HCEC 1CT (cell line): ENCODE measurements around the gene ZNF280D.
A peak's percentile ranks its signal among the peaks of the same experiment; 100 is the strongest.

Source experiments
- DNase-seq: peaks from one replicate; pipeline ENCODE4 v3.0.0-alpha.2; 2017

ZNF280D gene

GRCh38 chr15:56619887-56620286, 113.4 kb downstream of the ZNF280D start:
- DNase-seq, result no peak

GRCh38 chr15:56617628-56618027, 115.7 kb downstream of the ZNF280D start:
- DNase-seq, result no peak

GRCh38 chr15:56616551-56616950, 116.8 kb downstream of the ZNF280D start:
- DNase-seq, result no peak

- no peak for DNase-seq
Observed at GRCh38 chr15:56613811-56614210, 119.5 kb downstream of the ZNF280D start.

GRCh38 chr15:56608993-56609392, 124.3 kb downstream of the ZNF280D start:
- no peak for DNase-seq

- DNase-seq, result no peak
Observed at GRCh38 chr15:56608140-56608778, 125.0 kb downstream of the ZNF280D start.

GRCh38 chr15:56602253-56602652, 131.1 kb downstream of the ZNF280D start:
- DNase-seq, result no peak

GRCh38 chr15:56600380-56600779, 132.9 kb downstream of the ZNF280D start:
- DNase-seq, result no peak

- DNase-seq, result peak; percentile 87
Observed at GRCh38 chr15:56598991-56599390, 134.3 kb downstream of the ZNF280D start.

GRCh38 chr15:56587686-56588085, 145.6 kb downstream of the ZNF280D start:
- peak; percentile 72 for DNase-seq

GRCh38 chr15:56586206-56586605, 147.1 kb downstream of the ZNF280D start:
- DNase-seq, result no peak

- DNase-seq, result no peak
Observed at GRCh38 chr15:56582785-56583184, 150.5 kb downstream of the ZNF280D start.
